Measurements from ENCODE around the gene MRC1. TPM values are rescaled to one million over a fixed set of nuclear protein-coding genes. Genes with fewer than 3 reads are reported as not detected.

MRC1 gene
- polyA plus RNA-seq, 1 donor (not counting 4 experiments of a cell fraction or from before 2014, with no cell fraction given) = 0.01 TPM

DNA sequence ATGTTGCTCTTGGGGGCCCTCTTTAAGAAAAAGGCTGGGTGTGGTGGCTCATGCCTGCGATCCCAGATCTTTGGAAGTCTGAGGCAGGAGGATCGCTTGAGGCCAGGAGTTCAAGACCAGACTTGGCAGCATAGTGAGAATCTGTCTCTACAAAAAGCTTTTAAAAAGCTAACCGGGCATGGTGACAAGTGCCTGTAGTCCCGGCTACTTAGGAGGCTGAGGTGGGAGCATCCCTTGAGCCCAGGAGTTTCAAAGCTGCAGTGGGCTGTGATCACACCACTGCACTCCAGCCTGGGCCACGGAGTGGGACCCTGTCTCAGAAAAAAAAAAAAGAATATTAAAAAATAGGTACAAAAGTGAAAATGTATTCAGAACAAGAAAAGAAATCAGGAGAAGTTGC lies 104.5 kb downstream of the MRC1 start:
- H3K4me2 ChIP-seq (ENCODE audit: control insufficient read depth, extremely low read depth, insufficient read depth, low read depth, low read length) = no peak overlapping the region
- no peak overlapping the region for H3K9ac ChIP-seq (ENCODE audit: control insufficient read depth, extremely low read depth, insufficient read depth, low read length)
- dilution Hi-C loops (cut with MboI; ENCODE audit: extremely low pct_ligation_motif_present, low sequenced_read_pairs) = no loop called here
- H4K20me1 ChIP-seq (ENCODE audit: control insufficient read depth, extremely low read depth, insufficient read depth, low read length) = no peaks in the 10 kb centered on the region
- FAIRE-seq (no peak), DNase-seq (ENCODE audit: low read depth, low spot score) (no peak)
- no peaks in the 10 kb centered on the region for H3K9me1 ChIP-seq (ENCODE audit: control insufficient read depth, extremely low read depth, insufficient read depth, low read length)
- H3K9me3 ChIP-seq (ENCODE audit: control insufficient read depth, low read depth, low read length) = no peaks in the 10 kb centered on the region
- H3K36me3 ChIP-seq (ENCODE audit: control insufficient read depth in 2 of 2, extremely low read depth in 1 of 2, insufficient read depth in 2 of 2, low read length in 2 of 2) = no peaks in the 10 kb centered on the region
- TF ChIP-seq, protein P1, sequence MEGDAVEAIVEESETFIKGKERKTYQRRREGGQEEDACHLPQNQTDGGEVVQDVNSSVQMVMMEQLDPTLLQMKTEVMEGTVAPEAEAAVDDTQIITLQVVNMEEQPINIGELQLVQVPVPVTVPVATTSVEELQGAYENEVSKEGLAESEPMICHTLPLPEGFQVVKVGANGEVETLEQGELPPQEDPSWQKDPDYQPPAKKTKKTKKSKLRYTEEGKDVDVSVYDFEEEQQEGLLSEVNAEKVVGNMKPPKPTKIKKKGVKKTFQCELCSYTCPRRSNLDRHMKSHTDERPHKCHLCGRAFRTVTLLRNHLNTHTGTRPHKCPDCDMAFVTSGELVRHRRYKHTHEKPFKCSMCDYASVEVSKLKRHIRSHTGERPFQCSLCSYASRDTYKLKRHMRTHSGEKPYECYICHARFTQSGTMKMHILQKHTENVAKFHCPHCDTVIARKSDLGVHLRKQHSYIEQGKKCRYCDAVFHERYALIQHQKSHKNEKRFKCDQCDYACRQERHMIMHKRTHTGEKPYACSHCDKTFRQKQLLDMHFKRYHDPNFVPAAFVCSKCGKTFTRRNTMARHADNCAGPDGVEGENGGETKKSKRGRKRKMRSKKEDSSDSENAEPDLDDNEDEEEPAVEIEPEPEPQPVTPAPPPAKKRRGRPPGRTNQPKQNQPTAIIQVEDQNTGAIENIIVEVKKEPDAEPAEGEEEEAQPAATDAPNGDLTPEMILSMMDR (optimal IDR thresholded peaks at IDR 0.05 in 1 of 3, IDR thresholded peaks at IDR 0.05 in 1 of 3, conservative IDR thresholded peaks at IDR 0.05 in 1 of 3; ENCODE audit: extremely low read depth in 1 of 3, insufficient read depth in 2 of 3, low read length in 3 of 3) = no peak
- H3K4me1 ChIP-seq (ENCODE audit: control insufficient read depth, extremely low read depth, insufficient read depth, low read length) = no peaks in the 10 kb centered on the region
- H2AFZ ChIP-seq (ENCODE audit: control insufficient read depth, low read length) = no peak overlapping the region
- no peaks in the 10 kb centered on the region for H3K27me3 ChIP-seq (ENCODE audit: control insufficient read depth, extremely low read depth, insufficient read depth, low read length)
- H3K79me2 ChIP-seq (ENCODE audit: control insufficient read depth, insufficient read depth, low read length) = no peaks in the 10 kb centered on the region
- H3K4me3 ChIP-seq (ENCODE audit: control insufficient read depth in 2 of 3, extremely low read depth in 1 of 3, insufficient read depth in 2 of 3, low read depth in 1 of 3, low read length in 3 of 3) = no peak overlapping the region
- no peak overlapping the region for H3K27ac ChIP-seq (ENCODE audit: control insufficient read depth, insufficient read depth, low read length)

DNA sequence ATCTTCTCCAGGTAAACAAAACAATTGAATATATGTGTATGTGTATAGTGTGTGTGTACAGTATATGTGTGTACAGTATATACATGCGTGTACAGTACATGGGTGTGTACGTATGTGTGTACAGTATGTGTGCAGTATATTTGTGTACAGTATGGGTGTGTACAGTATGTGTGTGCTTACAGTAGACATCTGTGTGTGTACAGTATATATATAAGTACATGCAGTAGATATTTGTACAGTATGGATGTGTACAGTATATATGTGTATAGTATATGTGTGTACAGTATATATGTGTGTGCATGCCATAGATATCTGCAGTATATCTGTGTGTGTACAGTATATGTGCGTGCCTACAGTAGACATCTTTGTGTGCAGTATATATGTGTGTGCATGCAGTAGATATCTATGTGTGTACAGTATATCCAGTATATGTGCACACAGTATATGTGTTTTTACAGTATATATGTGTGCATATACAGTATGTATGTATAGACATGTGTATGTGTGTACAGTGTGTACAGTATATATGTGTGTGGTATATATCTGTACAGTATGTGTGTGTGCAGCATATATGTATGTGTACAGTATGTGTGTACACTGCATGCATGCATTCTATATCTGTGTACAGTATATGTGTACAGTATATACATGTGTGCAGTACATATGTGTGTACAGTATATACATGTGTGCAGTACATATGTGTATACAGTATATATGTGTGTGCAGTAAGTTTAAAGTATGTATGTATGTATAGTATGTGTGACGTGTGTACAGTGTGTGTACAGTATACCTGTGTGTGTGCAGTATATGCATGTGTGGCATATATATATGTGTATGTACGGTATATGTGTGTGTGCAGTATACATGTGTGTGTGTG lies 105.3 kb downstream of the MRC1 start:
- H3K27me3 ChIP-seq (ENCODE audit: control insufficient read depth, extremely low read depth, insufficient read depth, low read length) = no peaks in the 10 kb centered on the region
- H3K9me3 ChIP-seq (ENCODE audit: control insufficient read depth, low read depth, low read length) = no peaks in the 10 kb centered on the region
- H3K9me1 ChIP-seq (ENCODE audit: control insufficient read depth, extremely low read depth, insufficient read depth, low read length) = no peaks in the 10 kb centered on the region
- no peaks in the 10 kb centered on the region for H3K79me2 ChIP-seq (ENCODE audit: control insufficient read depth, insufficient read depth, low read length)
- no peaks in the 10 kb centered on the region for H4K20me1 ChIP-seq (ENCODE audit: control insufficient read depth, extremely low read depth, insufficient read depth, low read length)
- H3K4me1 ChIP-seq (ENCODE audit: control insufficient read depth, extremely low read depth, insufficient read depth, low read length) = no peaks in the 10 kb centered on the region
- no peak overlapping the region for H3K4me2 ChIP-seq (ENCODE audit: control insufficient read depth, extremely low read depth, insufficient read depth, low read depth, low read length)
- dilution Hi-C loops (cut with MboI; ENCODE audit: extremely low pct_ligation_motif_present, low sequenced_read_pairs) = no loop called here
- no peaks in the 10 kb centered on the region for H3K36me3 ChIP-seq (ENCODE audit: control insufficient read depth in 2 of 2, extremely low read depth in 1 of 2, insufficient read depth in 2 of 2, low read length in 2 of 2)
- H3K27ac ChIP-seq (ENCODE audit: control insufficient read depth, insufficient read depth, low read length) = no peak overlapping the region
- no peak overlapping the region for H2AFZ ChIP-seq (ENCODE audit: control insufficient read depth, low read length)
- FAIRE-seq = no peak
- no peak for TF ChIP-seq EZH2 (IDR thresholded peaks at IDR 0.05; ENCODE audit: low read length)
- TF ChIP-seq, protein P1 (optimal IDR thresholded peaks at IDR 0.05 in 1 of 3, IDR thresholded peaks at IDR 0.05 in 1 of 3, conservative IDR thresholded peaks at IDR 0.05 in 1 of 3; ENCODE audit: extremely low read depth in 1 of 3, insufficient read depth in 2 of 3, low read length in 3 of 3) = no peak
- no peak overlapping the region for H3K4me3 ChIP-seq (ENCODE audit: control insufficient read depth in 2 of 3, extremely low read depth in 1 of 3, insufficient read depth in 2 of 3, low read depth in 1 of 3, low read length in 3 of 3)
- H3K9ac ChIP-seq (ENCODE audit: control insufficient read depth, extremely low read depth, insufficient read depth, low read length) = no peak overlapping the region
- DNase-seq (ENCODE audit: low read depth, low spot score) = no peak
